Stomach (tissue), 4 donors: ENCODE data around the gene KLHL28.

Experiments
- CTCF ChIP-seq, 7 experiments: fragments of 450-650 bp in 4 of 7; fragments of 200-600 bp in 3 of 7; sonication (generic) in 3 of 7; IDR thresholded peaks; one replicate each; pipeline ENCODE4 v1.5.1; 2016 to 2019; ENCODE audit warnings: antibody characterized with exemption in 7 of 7, control low read depth in 2 of 7, mild to moderate bottlenecking in 1 of 7
- POLR2A ChIP-seq, 4 donors: fragments of 450-650 bp; IDR thresholded peaks; one replicate each; pipeline ENCODE4 v1.6.1; 2016; ENCODE audit warnings: antibody characterized with exemption in 4 of 4, control low read depth in 2 of 4, mild to moderate bottlenecking in 1 of 4, moderate library complexity in 1 of 4

- TF ChIP-seq POLR2A (IDR thresholded peaks at IDR 0.05) (no peak), CTCF (IDR thresholded peaks at IDR 0.05) (no peak)
Measured at GRCh38 chr14:44940211-44940610, 21.5 kb downstream of the KLHL28 start.
